ENCODE data around the gene GPR143. TPM values are rescaled to one million over a fixed set of nuclear protein-coding genes. Genes with fewer than 3 reads are reported as not detected.

The GPR143 gene
- total and polyA plus RNA-seq, 2 experiments from 2014 or later: 3.2 to 9.8 TPM

DNA sequence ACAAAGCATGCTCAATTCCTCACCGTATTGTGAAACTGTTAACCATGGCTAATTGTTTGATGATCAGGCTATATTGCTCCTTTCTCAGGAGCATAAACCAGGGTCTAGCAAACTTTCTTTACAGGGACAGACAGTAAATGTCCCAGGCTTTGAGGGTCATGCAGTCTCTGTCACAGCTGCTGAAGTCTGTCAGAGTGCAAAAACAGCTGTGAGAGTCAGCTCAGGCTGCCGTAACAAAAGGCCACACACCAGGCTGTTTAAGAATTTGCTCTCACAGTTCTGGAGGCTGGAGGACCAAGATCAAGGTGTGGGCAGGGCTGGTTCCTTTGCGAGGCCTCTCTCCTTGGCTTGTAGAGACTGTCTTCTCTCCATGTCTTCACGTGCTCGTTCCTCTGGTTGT lies 75.6 kb downstream of the GPR143 start:
- no peak overlapping the region for H3K27ac ChIP-seq
- H3K27me3 ChIP-seq: no peaks in the 10 kb centered on the region
- H4K20me1 ChIP-seq (ENCODE audit: insufficient read depth, poor library complexity, severe bottlenecking): no peaks in the 10 kb centered on the region
- no peaks in the 10 kb centered on the region for H3K79me2 ChIP-seq
- 83% methylated on average over 5 of the region's 5 CpGs for WGBS (ENCODE audit: low lambda C conversion rate, missing lambda C conversion rate)
- no peaks in the 10 kb centered on the region for H3K36me3 ChIP-seq (replicated peaks; ENCODE audit: insufficient read depth, low read depth)
- H2AFZ ChIP-seq: no peak overlapping the region
- no peak for DNase-seq (ENCODE audit: low spot score)
- H3K4me2 ChIP-seq: no peak overlapping the region
- TF ChIP-seq EZH2 (IDR thresholded peaks at IDR 0.05; ENCODE audit: borderline replicate concordance) (no peak), EZH2phosphoT487 (IDR thresholded peaks at IDR 0.05; ENCODE audit: low read depth, severe bottlenecking, unreplicated experiment) (no peak)
- TF ChIP-seq, protein P1, sequence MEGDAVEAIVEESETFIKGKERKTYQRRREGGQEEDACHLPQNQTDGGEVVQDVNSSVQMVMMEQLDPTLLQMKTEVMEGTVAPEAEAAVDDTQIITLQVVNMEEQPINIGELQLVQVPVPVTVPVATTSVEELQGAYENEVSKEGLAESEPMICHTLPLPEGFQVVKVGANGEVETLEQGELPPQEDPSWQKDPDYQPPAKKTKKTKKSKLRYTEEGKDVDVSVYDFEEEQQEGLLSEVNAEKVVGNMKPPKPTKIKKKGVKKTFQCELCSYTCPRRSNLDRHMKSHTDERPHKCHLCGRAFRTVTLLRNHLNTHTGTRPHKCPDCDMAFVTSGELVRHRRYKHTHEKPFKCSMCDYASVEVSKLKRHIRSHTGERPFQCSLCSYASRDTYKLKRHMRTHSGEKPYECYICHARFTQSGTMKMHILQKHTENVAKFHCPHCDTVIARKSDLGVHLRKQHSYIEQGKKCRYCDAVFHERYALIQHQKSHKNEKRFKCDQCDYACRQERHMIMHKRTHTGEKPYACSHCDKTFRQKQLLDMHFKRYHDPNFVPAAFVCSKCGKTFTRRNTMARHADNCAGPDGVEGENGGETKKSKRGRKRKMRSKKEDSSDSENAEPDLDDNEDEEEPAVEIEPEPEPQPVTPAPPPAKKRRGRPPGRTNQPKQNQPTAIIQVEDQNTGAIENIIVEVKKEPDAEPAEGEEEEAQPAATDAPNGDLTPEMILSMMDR (IDR thresholded peaks at IDR 0.05; ENCODE audit: poor library complexity): no peak
- H3K9me3 ChIP-seq (ENCODE audit: low read depth): no peaks in the 10 kb centered on the region
- H3K9me2 ChIP-seq (replicated peaks; ENCODE audit: insufficient read depth): no peaks in the 10 kb centered on the region
- H3K4me3 ChIP-seq: no peak overlapping the region
- no peaks in the 10 kb centered on the region for H3K4me1 ChIP-seq (ENCODE audit: insufficient read depth)

DNA sequence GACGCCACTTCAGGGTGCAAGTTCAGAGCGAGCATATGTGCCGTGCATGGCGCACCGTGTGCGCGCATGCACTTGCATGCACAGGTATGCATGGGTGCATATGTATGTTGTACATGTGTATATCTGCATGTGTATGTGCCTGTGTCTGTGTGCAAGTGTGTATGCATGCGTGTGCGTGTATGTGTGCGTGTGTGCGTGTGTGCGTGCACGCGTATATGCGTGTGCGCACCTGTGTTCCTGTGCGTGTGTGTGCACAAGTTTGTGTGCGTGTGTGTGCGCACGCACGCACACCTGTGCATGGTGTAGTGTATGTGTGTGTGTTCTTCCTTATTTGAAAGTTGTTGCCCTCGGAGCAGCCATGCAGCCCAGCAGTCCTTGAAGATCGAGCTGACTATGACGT lies 76.8 kb downstream of the GPR143 start:
- Histone ChIP-seq H3K27ac (no peak overlapping the region), H3K9me2 (replicated peaks; ENCODE audit: insufficient read depth) (no peaks in the 10 kb centered on the region)

DNA sequence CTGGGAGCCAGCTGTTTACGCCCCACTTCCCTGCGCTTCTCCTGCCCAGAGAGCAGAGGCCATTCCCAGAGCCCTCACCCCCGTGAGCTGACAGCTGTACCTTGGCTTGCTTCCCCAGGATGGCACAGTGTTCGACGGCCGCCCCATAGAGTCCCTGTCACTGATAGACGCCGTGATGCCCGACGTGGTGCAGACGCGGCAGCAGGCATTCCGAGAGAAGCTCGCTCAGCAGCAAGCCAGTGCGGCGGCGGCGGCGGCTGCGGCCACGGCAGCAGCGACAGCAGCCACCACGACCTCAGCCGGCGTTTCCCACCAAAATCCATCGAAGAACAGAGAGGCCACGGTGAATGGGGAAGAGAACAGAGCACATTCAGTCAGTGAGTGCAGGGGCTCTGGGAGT lies 77.7 kb downstream of the GPR143 start:
- H3K27me3 ChIP-seq: no peaks in the 10 kb centered on the region
- no peaks in the 10 kb centered on the region for H3K36me3 ChIP-seq (replicated peaks; ENCODE audit: insufficient read depth, low read depth)
- H4K20me1 ChIP-seq (ENCODE audit: insufficient read depth, poor library complexity, severe bottlenecking): no peaks in the 10 kb centered on the region
- H2AFZ ChIP-seq: no peak overlapping the region
- H3K9me3 ChIP-seq (ENCODE audit: low read depth): no peaks in the 10 kb centered on the region
- H3K9me2 ChIP-seq (replicated peaks; ENCODE audit: insufficient read depth): no peaks in the 10 kb centered on the region
- TF ChIP-seq EZH2phosphoT487 (IDR thresholded peaks at IDR 0.05; ENCODE audit: low read depth, severe bottlenecking, unreplicated experiment) (no peak), EZH2 (IDR thresholded peaks at IDR 0.05; ENCODE audit: borderline replicate concordance) (no peak)
- TF ChIP-seq, protein P1 (IDR thresholded peaks at IDR 0.05; ENCODE audit: poor library complexity): no peak
- H3K27ac ChIP-seq: no peak overlapping the region
- H3K4me2 ChIP-seq: no peak overlapping the region
- no peak overlapping the region for H3K4me3 ChIP-seq
- H3K4me1 ChIP-seq (ENCODE audit: insufficient read depth): no peaks in the 10 kb centered on the region
- 95% methylated on average over 24 of the region's 27 CpGs for WGBS (ENCODE audit: low lambda C conversion rate, missing lambda C conversion rate)
- H3K79me2 ChIP-seq: no peaks in the 10 kb centered on the region
- DNase-seq (ENCODE audit: low spot score): no peak

More for the DNA sequence above, 76.8 kb downstream of the GPR143 start:
- no peak for TF ChIP-seq EZH2 (IDR thresholded peaks at IDR 0.05; ENCODE audit: borderline replicate concordance)
- TF ChIP-seq, protein P1 (IDR thresholded peaks at IDR 0.05; ENCODE audit: poor library complexity): no peak
- no peak for TF ChIP-seq EZH2phosphoT487 (IDR thresholded peaks at IDR 0.05; ENCODE audit: low read depth, severe bottlenecking, unreplicated experiment)
- Histone ChIP-seq H3K79me2 (no peaks in the 10 kb centered on the region), H3K36me3 (replicated peaks; ENCODE audit: insufficient read depth, low read depth) (no peaks in the 10 kb centered on the region), H3K27me3 (no peaks in the 10 kb centered on the region), H3K4me1 (ENCODE audit: insufficient read depth) (no peaks in the 10 kb centered on the region), H2AFZ (no peak overlapping the region), H3K4me3 (no peak overlapping the region), H4K20me1 (ENCODE audit: insufficient read depth, poor library complexity, severe bottlenecking) (no peaks in the 10 kb centered on the region), H3K4me2 (no peak overlapping the region), H3K9me3 (ENCODE audit: low read depth) (no peaks in the 10 kb centered on the region)
- WGBS (ENCODE audit: low lambda C conversion rate, missing lambda C conversion rate): 95% methylated on average over 22 of the region's 24 CpGs
- no peak for DNase-seq (ENCODE audit: low spot score)

DNA sequence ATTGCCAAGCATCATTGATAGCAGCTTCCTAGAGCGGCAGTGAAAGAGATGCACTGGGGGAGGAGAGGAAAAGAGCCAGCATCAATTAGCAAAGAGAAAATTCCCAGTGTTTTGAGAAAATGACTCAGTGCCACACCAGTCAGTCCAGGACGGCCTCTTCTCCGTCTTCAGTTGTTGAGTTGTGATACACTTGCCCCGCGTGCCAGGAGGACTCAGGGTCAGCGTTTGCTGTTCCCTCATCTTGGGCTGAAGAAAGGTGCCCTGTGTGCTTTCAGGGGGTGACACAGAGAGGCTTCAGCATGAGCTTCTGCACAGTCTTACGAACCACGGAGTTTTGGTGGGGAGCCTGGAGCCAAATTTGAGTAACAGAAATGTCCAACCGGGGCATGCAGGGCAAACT lies 82.3 kb downstream of the GPR143 start:
- no peaks in the 10 kb centered on the region for H3K9me3 ChIP-seq (ENCODE audit: low read depth)
- H3K4me1 ChIP-seq (ENCODE audit: insufficient read depth): no peaks in the 10 kb centered on the region
- WGBS (ENCODE audit: low lambda C conversion rate, missing lambda C conversion rate): 81% methylated on average over 9 of the region's 9 CpGs
- H3K9me2 ChIP-seq (replicated peaks; ENCODE audit: insufficient read depth): no peaks in the 10 kb centered on the region
- no peak overlapping the region for H3K27ac ChIP-seq
- H3K36me3 ChIP-seq (replicated peaks; ENCODE audit: insufficient read depth, low read depth): no peaks in the 10 kb centered on the region
- DNase-seq (ENCODE audit: low spot score): no peak
- TF ChIP-seq, protein P1 (IDR thresholded peaks at IDR 0.05; ENCODE audit: poor library complexity): no peak
- no peak for TF ChIP-seq EZH2phosphoT487 (IDR thresholded peaks at IDR 0.05; ENCODE audit: low read depth, severe bottlenecking, unreplicated experiment)
- TF ChIP-seq EZH2 (IDR thresholded peaks at IDR 0.05; ENCODE audit: borderline replicate concordance): no peak
- no peak overlapping the region for H3K4me2 ChIP-seq
- no peaks in the 10 kb centered on the region for H4K20me1 ChIP-seq (ENCODE audit: insufficient read depth, poor library complexity, severe bottlenecking)
- no peak overlapping the region for H2AFZ ChIP-seq
- no peaks in the 10 kb centered on the region for H3K79me2 ChIP-seq
- no peak overlapping the region for H3K4me3 ChIP-seq
- H3K27me3 ChIP-seq: no peaks in the 10 kb centered on the region

All from hepatocyte (in vitro differentiated cells).